GM20000 (cell line): ENCODE results near the gene SLA2.

ENCODE experiments used
- DNase-seq: peaks from one replicate; pipeline ENCODE4 v3.0.0; 2012; ENCODE audit warnings: low spot score
- CTCF ChIP-seq: IDR thresholded peaks from 2 replicates; pipeline ENCODE4 v1.5.1; 2012; ENCODE audit warnings: mild to moderate bottlenecking, control low read depth; ENCODE audit errors: extremely low read depth, missing control alignments

The SLA2 gene

GRCh38 chr20:36607586-36608387 is 38.2 kb downstream of the SLA2 start:
- no peak for TF ChIP-seq CTCF
- no peak for DNase-seq

GRCh38 chr20:36606158-36607066 is 39.6 kb downstream of the SLA2 start:
- TF ChIP-seq CTCF, result no peak
- DNase-seq, result no peak

GRCh38 chr20:36605399-36606157 is 40.4 kb downstream of the SLA2 start, which contains the start of gene RAB5IF:
TSS of gene RAB5IF (plus strand) at chr20:36605779. CDS start at chr20:36605952, 173 bp downstream.
- peak; percentile 86 for TF ChIP-seq CTCF
- DNase-seq, result peak; percentile 95

GRCh38 chr20:36604952-36605398 is 41.0 kb downstream of the SLA2 start:
- no peak for TF ChIP-seq CTCF
- DNase-seq, result peak; percentile 58

GRCh38 chr20:36601540-36601939 is 44.5 kb downstream of the SLA2 start:
- no peak for TF ChIP-seq CTCF

GRCh38 chr20:36599912-36600345 is 46.1 kb downstream of the SLA2 start:
- no peak for TF ChIP-seq CTCF

More at GRCh38 chr20:36601540-36601939, 44.5 kb downstream of the SLA2 start:
- DNase-seq, result no peak

More at GRCh38 chr20:36599912-36600345, 46.1 kb downstream of the SLA2 start:
- DNase-seq, result no peak
